Ishikawa (cell line): Measurements from ENCODE around the gene COL16A1.

Experiments
- CEBPB ChIP-seq: IDR thresholded peaks from 2 replicates; pipeline ENCODE4 v1.6.1; 2012
- CREB1 ChIP-seq: IDR thresholded peaks from 2 replicates; pipeline ENCODE4 v1.6.1; 2012; ENCODE audit warnings: low read depth
- EGR1 ChIP-seq: IDR thresholded peaks from 2 replicates; pipeline ENCODE4 v1.6.1; 2012
- EP300 ChIP-seq: IDR thresholded peaks from 2 replicates; pipeline ENCODE4 v1.6.1; 2012; ENCODE audit warnings: borderline replicate concordance
- FOXM1 ChIP-seq: IDR thresholded peaks from 2 replicates; pipeline ENCODE4 v1.6.1; 2012; ENCODE audit warnings: low read depth, borderline replicate concordance
- MAX ChIP-seq: IDR thresholded peaks from 2 replicates; pipeline ENCODE4 v1.6.1; 2012
- NFIC ChIP-seq: IDR thresholded peaks from 2 replicates; pipeline ENCODE4 v1.6.1; 2012
- RAD21 ChIP-seq: IDR thresholded peaks from 2 replicates; pipeline ENCODE4 v1.6.1; 2012; ENCODE audit warnings: low read depth
- REST ChIP-seq: IDR thresholded peaks from 2 replicates; pipeline ENCODE4 v1.6.1; 2012; ENCODE audit warnings: low read depth, mild to moderate bottlenecking
- TAF1 ChIP-seq: IDR thresholded peaks from 2 replicates; pipeline ENCODE4 v1.6.1; 2012; ENCODE audit warnings: low read depth, mild to moderate bottlenecking
- TCF12 ChIP-seq: IDR thresholded peaks from 2 replicates; pipeline ENCODE4 v1.6.1; 2012; ENCODE audit warnings: low read depth
- TEAD4 ChIP-seq: IDR thresholded peaks from 2 replicates; pipeline ENCODE4 v1.6.1; 2012
- USF1 ChIP-seq: IDR thresholded peaks from 2 replicates; pipeline ENCODE4 v1.6.1; 2012
- YY1 ChIP-seq: IDR thresholded peaks from 2 replicates; pipeline ENCODE4 v1.6.1; 2012; ENCODE audit warnings: low read depth
- ZBTB7A ChIP-seq: IDR thresholded peaks from 2 replicates; pipeline ENCODE4 v1.6.1; 2012; ENCODE audit warnings: low read depth

Gene COL16A1

GRCh38 chr1:31749785-31750735 is 46.2 kb upstream of the COL16A1 start:
- no peak for TF ChIP-seq REST
- TF ChIP-seq CEBPB = no peak
- no peak for TF ChIP-seq FOXM1

GRCh38 chr1:31748365-31748764 is 44.5 kb upstream of the COL16A1 start:
- TF ChIP-seq CEBPB (no peak), TCF12 (no peak), YY1 (no peak), TEAD4 (no peak), EP300 (no peak), FOXM1 (no peak), MAX (no peak), EGR1 (no peak), TAF1 (no peak), USF1 (no peak), NFIC (no peak), REST (no peak), RAD21 (no peak), ZBTB7A (no peak), CREB1 (no peak)

- no peak for TF ChIP-seq FOXM1
- TF ChIP-seq EP300 = no peak
- no peak for TF ChIP-seq NFIC
- no peak for TF ChIP-seq USF1
- TF ChIP-seq ZBTB7A = no peak
- TF ChIP-seq TEAD4 = no peak
- no peak for TF ChIP-seq REST
- TF ChIP-seq TAF1 = no peak
- TF ChIP-seq TCF12 = no peak
- no peak for TF ChIP-seq EGR1
- TF ChIP-seq MAX = no peak
- TF ChIP-seq YY1 = no peak
- TF ChIP-seq RAD21 = no peak
- no peak for TF ChIP-seq CREB1
- no peak for TF ChIP-seq CEBPB
These were observed 43.5 kb upstream of the COL16A1 start for GRCh38 chr1:31747304-31747703.

GRCh38 chr1:31746687-31747086 is 42.9 kb upstream of the COL16A1 start:
- TF ChIP-seq CREB1 (no peak), TAF1 (no peak), USF1 (no peak), RAD21 (no peak), TEAD4 (no peak), FOXM1 (no peak), NFIC (no peak), EGR1 (no peak), REST (no peak), MAX (no peak), YY1 (no peak), ZBTB7A (no peak), EP300 (no peak), TCF12 (no peak), CEBPB (no peak)
